ENCODE results near the gene MYO1F.
A peak's percentile ranks its signal among the peaks of the same experiment; 100 is the strongest.

The MYO1F gene

DNA sequence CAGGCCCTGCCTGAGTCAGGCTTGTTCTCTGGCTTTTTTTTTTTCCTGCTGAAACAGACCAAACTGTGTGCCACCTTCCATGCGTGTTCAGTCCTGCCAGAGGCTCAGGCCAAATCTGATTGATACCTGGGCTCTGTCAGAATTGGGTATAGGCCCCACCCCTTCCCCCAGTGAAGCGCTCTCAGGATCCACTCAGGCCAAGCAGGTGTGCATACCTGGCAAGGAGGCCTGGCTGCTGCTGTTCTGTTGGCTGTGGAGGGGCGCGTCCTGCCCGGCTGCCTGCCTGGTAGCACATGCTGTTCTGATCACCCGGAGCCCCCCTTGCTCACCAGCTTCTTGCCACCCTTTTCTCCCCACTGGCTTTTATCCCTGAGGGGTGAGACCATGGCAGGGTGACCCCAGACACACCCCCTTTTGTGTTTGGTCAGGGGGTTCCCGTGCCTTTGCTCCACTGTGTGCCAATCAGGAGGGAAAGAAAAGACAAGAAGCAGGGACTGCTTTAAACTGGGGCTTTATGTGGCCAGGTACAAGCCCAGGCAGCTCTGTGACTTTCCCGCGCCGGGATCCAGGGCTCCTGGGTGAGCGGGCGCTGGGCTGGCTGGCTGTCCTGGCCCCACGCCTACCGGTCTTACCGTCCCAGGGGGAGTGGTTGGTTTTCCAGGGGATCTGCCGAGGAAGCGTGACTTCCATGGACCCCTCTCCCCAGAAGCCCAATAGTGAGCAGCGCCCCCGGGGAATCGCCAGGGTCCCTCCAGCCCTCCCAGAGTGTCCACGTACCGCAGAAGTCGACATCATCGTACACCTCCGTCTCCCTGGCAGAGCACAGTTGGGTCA is 87.5 kb downstream of the MYO1F start:
- DNase-seq: no peak

DNA sequence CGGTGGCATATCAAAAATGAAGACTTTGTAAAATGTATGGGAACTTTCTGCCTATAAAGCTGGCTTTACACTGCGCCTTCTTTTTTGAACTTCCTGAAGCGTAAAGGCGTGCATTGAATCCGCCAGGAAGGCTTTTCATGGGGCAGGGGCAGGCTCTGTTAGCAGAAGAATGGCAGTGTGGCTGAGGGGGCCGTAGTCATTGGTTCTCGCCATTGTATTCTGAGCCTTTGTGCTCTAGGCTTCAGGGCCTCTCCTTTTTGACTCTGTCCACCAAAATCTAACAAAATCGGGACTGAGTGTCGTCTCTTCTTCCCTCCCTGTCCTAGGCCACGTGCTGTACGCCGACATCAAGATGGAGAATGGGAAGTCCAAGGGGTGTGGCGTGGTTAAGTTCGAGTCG is 88.9 kb downstream of the MYO1F start:
- DNase-seq: no peak

DNA sequence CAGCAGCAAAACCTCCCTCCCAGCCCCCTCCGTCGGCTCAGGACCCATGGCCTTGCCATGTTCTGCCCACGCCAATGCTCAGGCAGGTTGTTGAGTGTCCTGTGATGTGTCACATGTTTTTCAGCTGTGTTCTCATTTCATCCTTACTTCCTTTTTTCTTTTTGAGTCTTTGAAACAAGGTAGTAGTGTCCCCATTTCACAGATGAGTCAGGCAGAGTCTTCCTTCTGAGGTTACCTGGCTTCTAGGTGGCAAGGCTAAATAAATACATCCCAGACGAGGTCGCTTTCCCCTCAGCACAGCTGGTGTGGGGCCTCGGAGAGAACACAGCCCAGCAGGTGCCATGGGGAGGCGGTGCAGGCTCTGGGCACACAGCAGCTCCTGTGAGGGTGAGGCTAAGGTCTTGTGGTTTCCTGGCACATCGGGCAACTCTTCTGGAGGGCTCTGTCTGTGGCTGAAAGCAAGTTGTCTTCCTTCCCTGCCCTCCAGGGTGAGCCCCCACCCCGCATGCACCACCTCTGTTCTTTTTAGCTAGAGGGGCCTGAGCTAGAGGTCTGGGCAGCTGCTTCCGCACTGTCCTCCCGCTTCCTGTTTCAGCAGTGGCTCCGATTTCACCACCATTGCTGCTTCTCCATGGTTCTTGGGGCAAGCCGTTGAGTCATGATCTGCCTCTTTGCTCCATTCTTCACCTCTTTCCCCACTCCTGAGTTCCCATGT is 89.9 kb downstream of the MYO1F start:
- DNase-seq: peak; percentile 64

DNA sequence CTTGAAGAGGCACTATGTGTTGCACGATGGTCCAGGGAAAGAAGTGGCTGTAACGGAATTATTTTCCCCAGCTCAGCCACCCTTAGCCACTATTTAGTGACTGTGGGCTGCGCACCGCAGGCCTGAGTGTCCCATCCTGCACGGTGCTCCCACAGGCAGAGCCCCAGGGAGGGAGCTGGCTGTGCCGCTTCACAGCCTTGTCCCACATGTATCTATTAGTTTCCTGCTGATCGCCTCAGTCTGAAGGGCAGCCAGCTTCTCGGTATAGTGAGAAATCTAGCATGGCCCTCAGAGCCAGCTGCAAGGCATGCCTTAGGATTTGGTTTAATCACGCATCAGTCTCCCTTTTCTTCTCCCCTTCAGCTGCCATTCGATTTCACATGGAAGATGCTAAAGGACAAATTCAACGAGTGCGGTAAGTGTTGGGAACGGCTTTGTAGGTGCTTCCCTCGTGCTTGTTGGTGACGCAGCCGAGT is 90.5 kb downstream of the MYO1F start:
- DNase-seq: no peak

DNA sequence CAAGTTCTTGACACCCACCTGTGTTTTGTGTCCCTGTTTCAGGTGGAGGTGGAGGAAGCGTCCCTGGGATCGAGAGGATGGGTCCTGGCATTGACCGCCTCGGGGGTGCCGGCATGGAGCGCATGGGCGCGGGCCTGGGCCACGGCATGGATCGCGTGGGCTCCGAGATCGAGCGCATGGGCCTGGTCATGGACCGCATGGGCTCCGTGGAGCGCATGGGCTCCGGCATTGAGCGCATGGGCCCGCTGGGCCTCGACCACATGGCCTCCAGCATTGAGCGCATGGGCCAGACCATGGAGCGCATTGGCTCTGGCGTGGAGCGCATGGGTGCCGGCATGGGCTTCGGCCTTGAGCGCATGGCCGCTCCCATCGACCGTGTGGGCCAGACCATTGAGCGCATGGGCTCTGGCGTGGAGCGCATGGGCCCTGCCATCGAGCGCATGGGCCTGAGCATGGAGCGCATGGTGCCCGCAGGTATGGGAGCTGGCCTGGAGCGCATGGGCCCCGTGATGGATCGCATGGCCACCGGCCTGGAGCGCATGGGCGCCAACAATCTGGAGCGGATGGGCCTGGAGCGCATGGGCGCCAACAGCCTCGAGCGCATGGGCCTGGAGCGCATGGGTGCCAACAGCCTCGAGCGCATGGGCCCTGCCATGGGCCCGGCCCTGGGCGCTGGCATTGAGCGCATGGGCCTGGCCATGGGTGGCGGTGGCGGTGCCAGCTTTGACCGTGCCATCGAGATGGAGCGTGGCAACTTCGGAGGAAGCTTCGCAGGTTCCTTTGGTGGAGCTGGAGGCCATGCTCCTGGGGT is 91.5 kb downstream of the MYO1F start:
- no peak for DNase-seq

DNA sequence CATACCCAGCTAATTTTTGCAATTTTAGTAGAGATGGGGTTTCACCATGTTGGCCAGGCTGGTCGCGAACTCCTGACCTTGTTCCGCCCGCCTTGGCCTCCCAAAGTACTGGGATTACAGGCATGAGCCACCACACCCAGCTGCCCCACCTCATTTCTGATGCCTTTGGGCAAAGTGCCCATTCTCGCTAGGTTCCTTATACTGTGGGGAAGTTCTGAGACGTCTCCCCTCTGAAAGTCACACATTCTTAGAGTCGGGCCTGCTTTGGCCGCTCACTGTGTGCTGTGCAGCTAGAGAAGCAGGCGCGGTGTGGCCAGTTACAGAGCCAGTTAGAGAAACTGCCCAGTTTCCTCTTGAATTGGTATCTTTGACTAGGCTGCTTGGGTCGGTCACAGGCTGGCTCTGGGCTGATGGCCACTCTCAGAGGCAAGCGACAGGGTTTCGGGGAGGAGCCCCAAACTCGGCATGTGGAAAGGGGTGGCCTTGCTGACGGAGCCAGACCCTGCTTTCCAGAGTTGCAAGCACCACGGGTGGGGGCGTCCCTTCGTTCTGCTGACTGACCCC is 92.8 kb downstream of the MYO1F start:
- no peak for DNase-seq

DNA sequence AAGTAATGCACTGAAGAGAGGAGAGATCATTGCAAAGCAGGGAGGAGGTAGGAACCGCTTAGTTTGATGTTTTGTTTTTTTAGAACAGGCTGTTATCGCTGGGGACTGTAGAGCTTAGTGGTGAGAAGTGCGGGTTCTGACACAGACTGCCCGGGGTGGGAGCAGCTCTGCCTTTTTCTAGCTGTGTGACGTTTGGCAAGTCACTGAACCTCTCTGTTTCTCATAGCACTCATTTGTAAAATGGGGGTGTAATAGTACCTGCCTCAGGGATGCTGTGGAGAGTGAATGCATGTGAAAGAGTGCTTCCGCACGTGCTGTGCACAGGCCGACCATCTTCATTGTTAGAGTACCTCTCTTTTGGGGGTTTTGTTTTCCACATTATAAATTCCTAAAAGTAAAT is 94.1 kb downstream of the MYO1F start:
- DNase-seq: no peak

DNA sequence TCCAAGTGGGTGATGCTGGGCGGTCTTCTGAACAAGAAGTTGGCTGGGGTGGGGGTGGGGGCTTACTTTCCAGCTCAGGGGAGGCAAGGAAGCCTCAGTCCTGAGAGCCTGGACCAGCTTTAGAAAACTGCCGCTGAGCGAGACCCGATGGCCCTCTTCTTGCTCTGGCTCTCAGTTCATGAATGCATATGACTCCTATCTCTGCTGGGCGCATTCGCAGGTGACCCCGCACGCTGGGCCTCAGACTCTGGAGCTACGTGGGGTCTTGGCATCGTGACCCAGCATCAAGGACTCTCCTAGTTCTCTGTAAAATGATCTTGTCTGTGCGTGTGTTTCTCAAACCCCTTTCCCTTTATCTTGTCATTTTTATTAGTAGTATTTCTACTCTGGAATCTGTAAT is 94.5 kb downstream of the MYO1F start:
- DNase-seq: no peak

DNA sequence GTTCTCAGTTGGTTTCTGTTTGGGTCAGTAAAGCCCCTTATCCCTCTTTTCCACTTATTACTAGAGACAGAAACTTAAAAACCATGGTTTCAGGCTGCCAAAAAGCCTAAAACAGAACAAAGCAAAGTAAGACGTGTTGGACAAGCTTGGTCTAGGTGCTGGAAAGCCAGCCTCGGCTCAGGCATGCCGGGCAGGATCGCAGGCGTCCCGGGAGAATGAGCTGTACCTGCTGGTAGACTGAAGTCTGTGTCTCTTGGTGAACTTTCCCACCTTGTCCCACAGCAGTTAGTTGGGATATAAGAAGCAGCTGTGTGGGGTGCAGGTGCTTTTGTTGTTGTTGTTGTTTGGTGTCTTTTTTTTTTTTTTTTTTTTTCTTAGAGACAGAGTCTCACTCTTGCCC is 95.6 kb downstream of the MYO1F start:
- DNase-seq: no peak

DNA sequence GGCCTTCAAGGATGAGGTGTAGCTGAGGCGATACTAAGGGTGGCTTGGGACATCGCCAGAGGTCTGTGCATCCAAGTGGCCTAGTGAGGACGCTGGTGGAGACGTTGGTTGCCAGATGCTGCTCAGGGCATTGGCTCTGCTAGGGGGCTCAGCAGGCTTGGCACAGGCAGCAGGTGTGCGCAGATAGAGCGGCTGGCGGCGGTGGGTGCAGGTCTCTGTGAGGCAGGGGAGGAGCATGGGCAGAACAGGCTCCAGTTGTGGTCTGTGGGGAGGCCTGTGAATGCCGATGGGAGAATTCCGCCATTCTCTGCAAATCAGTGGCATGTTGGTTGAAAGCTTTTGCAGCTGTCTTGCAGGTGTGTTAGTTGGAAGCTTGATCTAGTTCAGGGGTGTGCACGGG is 96.0 kb downstream of the MYO1F start:
- DNase-seq: no peak

DNA sequence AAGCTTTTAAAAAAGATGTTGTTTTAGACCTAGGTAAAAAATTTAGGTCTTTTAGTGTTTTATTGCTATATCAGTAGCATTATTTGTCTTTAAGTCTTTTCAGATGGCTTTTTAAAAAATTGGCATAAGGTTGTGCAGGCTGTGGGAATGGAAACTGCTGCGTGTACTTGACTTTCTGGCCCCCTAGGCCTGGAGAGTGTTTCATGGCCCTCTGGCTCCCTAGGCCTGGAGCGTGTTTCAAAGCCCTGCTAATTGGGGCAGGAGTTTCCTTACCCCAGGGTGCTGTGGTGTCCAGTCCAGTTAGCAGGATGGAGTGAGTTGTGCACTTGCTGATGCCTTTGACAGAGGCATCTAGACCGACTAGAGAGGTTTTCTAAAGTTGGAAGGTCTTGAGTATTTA is 98.6 kb downstream of the MYO1F start:
- DNase-seq: no peak

DNA sequence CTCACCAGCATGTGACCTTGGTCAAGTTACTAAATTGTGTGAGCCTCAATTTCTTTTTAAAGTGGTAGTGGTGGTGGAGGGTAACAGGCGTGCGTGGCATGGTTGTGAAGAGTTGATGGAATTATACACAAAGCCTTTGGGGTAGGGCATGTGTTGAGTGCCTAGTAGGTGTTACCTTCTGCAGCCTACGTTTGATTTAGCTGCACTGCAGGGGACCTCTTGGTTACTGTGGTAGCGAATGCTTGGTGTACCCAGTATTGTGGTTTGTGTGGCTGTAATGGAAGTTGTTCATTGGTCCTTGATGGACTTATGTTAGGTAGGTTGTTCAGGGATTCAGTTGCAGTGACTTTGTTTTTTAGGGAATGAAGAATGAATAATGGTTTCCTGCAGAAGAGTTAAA is 99.4 kb downstream of the MYO1F start:
- no peak for DNase-seq

DNA sequence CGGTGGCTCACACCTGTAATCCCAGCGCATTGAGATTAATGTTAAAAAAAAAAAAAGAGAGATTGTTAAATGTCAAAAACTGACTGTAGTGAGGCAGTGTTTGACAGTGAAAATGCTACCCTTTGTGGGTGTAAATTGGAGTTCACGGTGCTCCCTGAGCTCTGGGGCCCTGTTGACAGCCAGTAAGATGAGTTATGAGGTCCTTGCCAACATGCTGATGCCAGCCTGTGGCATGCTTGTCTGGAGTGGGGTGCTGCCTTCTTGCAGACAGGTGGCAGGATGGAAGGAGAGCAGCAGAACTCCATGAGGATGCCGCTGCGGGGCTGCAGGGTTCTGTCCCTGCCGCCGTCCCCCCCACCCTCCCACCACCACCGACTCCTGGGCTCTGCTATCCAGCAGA is 100.7 kb downstream of the MYO1F start:
- no peak for DNase-seq

DNA sequence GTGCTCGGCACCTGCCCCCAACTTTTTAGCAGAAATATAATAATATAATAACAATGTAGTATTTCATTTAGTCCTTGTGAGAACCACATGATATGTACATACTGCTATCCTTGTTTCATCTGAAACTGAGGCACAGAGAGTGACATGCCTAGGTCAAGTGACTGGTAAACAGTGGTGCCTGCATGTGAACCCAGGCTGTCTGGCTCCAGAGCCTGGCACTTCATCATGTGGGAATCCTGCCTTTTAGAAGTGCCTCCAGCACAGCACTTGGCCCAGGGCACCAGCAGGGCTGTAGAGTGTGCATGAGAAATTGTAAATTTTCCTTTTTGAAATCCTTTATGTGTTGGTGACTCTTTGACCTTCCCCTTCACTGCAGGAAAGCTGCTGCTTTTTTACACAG is 102.2 kb downstream of the MYO1F start:
- DNase-seq: no peak

DNA sequence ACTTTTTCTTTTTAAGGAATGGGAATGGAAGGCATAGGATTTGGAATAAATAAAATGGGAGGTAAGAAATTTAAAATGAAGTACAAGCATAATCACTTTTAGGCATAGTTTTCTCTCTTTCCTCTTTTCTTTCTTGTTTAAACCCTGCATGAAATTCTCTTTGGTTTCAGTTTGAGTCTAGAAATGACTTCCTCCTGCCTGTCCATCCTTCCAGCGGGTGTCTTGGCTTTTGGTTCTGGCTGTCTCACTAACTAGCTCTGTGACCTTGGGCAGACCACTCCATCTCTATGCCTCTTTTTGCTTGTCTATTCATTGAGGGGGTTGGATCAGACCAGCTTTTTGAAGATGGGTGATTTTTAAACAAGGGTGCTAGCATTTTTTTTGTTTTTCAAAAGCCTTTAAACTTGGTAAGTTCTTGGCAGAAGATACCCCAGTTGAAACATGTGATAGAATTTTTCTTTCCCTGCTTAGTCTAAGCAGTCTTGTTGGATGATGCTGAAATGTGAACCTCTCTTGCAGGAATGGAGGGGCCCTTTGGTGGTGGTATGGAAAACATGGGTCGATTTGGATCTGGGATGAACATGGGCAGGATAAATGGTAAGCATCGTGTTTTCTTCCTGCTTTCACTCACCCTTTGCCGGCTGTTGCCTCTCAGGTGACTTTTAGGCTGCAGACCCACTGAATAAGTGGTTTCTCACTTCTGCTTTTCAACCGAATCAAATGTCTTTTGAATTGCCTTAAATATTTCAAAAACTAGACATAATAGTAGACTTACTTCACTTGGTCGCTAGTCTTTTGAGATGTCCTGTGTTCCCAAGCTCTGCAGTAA is 103.4 kb downstream of the MYO1F start:
- no peak for DNase-seq

Measured in activated naive CD4-positive, alpha-beta T cell treated with anti-CD3 and anti-CD28 coated beads, Interleukin-2, amount 50 U/mL, for 16 hours (primary cell).